ENCODE data around the gene SORCS2. TPM values are rescaled to one million over a fixed set of nuclear protein-coding genes. Genes with fewer than 3 reads are reported as not detected.

SORCS2 gene
- total RNA-seq, 1 experiment from 2014 or later = 0.15 TPM

- Histone ChIP-seq H3K4me1 (ENCODE audit: control insufficient read depth, insufficient read depth, low read length) (no peaks in the 10 kb centered on the region), H3K4me3 (ENCODE audit: low read depth in 2 of 2, low read length in 2 of 2) (no peak overlapping the region), H3K27ac (ENCODE audit: low read length) (no peak overlapping the region), H3K27me3 (ENCODE audit: control insufficient read depth, insufficient read depth, low read length) (no peaks in the 10 kb centered on the region), H3K9me3 (ENCODE audit: control insufficient read depth, insufficient read depth, low read depth, low read length) (no peaks in the 10 kb centered on the region), H3K36me3 (ENCODE audit: control insufficient read depth, insufficient read depth, low read length) (no peaks in the 10 kb centered on the region)
- no peak for DNase-seq (ENCODE audit: low read depth, low spot score)
- TF ChIP-seq TCF7L2 (IDR thresholded peaks at IDR 0.05; ENCODE audit: low read depth, low read length) = no peak
- no peak for TF ChIP-seq POLR2AphosphoS5 (IDR thresholded peaks at IDR 0.05; ENCODE audit: low read depth, low read length)
- no peak for TF ChIP-seq SIN3A (IDR thresholded peaks at IDR 0.05; ENCODE audit: borderline replicate concordance, insufficient read depth, low read depth, low read length)
- TF ChIP-seq, protein P1, sequence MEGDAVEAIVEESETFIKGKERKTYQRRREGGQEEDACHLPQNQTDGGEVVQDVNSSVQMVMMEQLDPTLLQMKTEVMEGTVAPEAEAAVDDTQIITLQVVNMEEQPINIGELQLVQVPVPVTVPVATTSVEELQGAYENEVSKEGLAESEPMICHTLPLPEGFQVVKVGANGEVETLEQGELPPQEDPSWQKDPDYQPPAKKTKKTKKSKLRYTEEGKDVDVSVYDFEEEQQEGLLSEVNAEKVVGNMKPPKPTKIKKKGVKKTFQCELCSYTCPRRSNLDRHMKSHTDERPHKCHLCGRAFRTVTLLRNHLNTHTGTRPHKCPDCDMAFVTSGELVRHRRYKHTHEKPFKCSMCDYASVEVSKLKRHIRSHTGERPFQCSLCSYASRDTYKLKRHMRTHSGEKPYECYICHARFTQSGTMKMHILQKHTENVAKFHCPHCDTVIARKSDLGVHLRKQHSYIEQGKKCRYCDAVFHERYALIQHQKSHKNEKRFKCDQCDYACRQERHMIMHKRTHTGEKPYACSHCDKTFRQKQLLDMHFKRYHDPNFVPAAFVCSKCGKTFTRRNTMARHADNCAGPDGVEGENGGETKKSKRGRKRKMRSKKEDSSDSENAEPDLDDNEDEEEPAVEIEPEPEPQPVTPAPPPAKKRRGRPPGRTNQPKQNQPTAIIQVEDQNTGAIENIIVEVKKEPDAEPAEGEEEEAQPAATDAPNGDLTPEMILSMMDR (IDR thresholded peaks at IDR 0.05) = no peak
- TF ChIP-seq REST (IDR thresholded peaks at IDR 0.05; ENCODE audit: insufficient read depth in 1 of 2, low read depth in 2 of 2, low read length in 1 of 2) = no peak
- BruUV-seq (replicated peaks) = no TSS peak
- POLR2A ChIA-PET = no interaction called here
- CTCF ChIA-PET = no interaction called here
- in situ Hi-C loops (cut with HindIII; ENCODE audit: low pct_unique_long_range_greater_than_20kb, low sequenced_read_pairs) (no loop called here), intact Hi-C loops (cut with micrococcal nuclease; ENCODE audit: unreplicated experiment) (no loop called here)
- ATAC-seq = no peak
Measured at GRCh38 chr4:7693237-7693608, 500.9 kb downstream of the SORCS2 start.

- Histone ChIP-seq H3K27me3 (ENCODE audit: control insufficient read depth, insufficient read depth, low read length) (no peaks in the 10 kb centered on the region), H3K36me3 (ENCODE audit: control insufficient read depth, insufficient read depth, low read length) (no peaks in the 10 kb centered on the region), H3K4me1 (ENCODE audit: control insufficient read depth, insufficient read depth, low read length) (no peaks in the 10 kb centered on the region), H3K9me3 (ENCODE audit: control insufficient read depth, insufficient read depth, low read depth, low read length) (no peaks in the 10 kb centered on the region), H3K27ac (ENCODE audit: low read length) (no peak overlapping the region), H3K4me3 (ENCODE audit: low read depth in 2 of 2, low read length in 2 of 2) (no peak overlapping the region)
- TF ChIP-seq REST (IDR thresholded peaks at IDR 0.05; ENCODE audit: insufficient read depth in 1 of 2, low read depth in 2 of 2, low read length in 1 of 2) = no peak
- no peak for TF ChIP-seq POLR2AphosphoS5 (IDR thresholded peaks at IDR 0.05; ENCODE audit: low read depth, low read length)
- TF ChIP-seq TCF7L2 (IDR thresholded peaks at IDR 0.05; ENCODE audit: low read depth, low read length) = no peak
- TF ChIP-seq, protein P1 (IDR thresholded peaks at IDR 0.05) = no peak
- no peak for TF ChIP-seq SIN3A (IDR thresholded peaks at IDR 0.05; ENCODE audit: borderline replicate concordance, insufficient read depth, low read depth, low read length)
- DNase-seq (ENCODE audit: low read depth, low spot score) (no peak), ATAC-seq (no peak)
- in situ Hi-C loops (cut with HindIII; ENCODE audit: low pct_unique_long_range_greater_than_20kb, low sequenced_read_pairs) (no loop called here), intact Hi-C loops (cut with micrococcal nuclease; ENCODE audit: unreplicated experiment) (no loop called here)
- ChIA-PET POLR2A (no interaction called here), CTCF (no interaction called here)
- no TSS peak for BruUV-seq (replicated peaks)
Measured at GRCh38 chr4:7693711-7694110, 501.4 kb downstream of the SORCS2 start.

Data from Panc1 (cell line).